ENCODE measurements around the gene RAB21. TPM values are rescaled to one million over a fixed set of nuclear protein-coding genes. Genes with fewer than 3 reads are reported as not detected.

The RAB21 gene
- total RNA-seq, 1 experiment from 2014 or later: 115 TPM

GRCh38 chr12:71840231-71840847 lies 85.7 kb downstream of the RAB21 start:
- peak overlapping the region; percentile 91 for H3K4me3 Mint-ChIP-seq (ENCODE audit: low read depth, unreplicated experiment)
- intact Hi-C loops (cut with micrococcal nuclease; ENCODE audit: unreplicated experiment): no loop called here

DNA sequence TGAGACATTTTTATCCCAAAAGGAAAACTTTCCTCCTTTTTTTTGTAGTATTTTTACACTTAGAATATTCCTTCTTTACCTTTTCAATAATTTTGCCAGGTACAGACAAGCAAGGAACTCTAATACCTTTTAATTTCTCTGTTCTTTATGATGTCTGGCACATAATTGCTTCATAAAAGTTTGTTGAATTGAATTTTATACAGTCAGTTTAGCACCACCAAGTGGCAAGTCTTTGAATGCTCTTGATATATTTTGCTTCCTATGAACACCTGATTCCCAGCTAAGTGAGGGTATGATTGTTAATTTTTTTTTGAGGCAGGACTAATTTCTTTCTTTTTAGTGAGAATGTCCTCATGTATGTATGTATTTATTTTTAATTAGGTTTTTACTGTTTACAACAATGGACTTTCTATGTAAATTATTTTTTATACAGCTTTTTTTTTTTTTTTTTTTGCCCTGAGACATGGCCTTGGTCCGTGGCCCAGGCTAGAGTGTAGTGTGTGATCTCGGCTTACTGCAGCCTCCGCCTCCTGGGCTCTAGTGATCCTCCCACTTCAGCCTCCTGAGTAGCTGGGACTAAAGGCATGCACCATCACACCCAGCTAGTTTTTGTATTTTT lies 91.8 kb downstream of the RAB21 start:
- Mint-ChIP-seq H3K9me3 (ENCODE audit: low read depth, unreplicated experiment) (peaks cover 3% of the 10 kb centered on the region), H3K4me1 (ENCODE audit: low read depth, unreplicated experiment) (no peaks in the 10 kb centered on the region), H3K36me3 (ENCODE audit: insufficient read depth, unreplicated experiment) (peaks cover 35% of the 10 kb centered on the region), H3K27me3 (ENCODE audit: unreplicated experiment) (no peaks in the 10 kb centered on the region), H3K27ac (ENCODE audit: unreplicated experiment) (peak overlapping the region; percentile 37), H3K4me3 (ENCODE audit: low read depth, unreplicated experiment) (no peak overlapping the region)
- TF ChIP-seq CTCF (IDR thresholded peaks at IDR 0.05; ENCODE audit: unreplicated experiment): peak; percentile 34
- CTCF ChIA-PET: interaction anchor here (0.5 to 3.4 kb wide), 16 partner anchors 8 to 1628 kb away, joined by 3 to 31 read pairs (median 4); no protein-coding TSS in a partner anchor
- intact Hi-C loops (cut with micrococcal nuclease; ENCODE audit: unreplicated experiment): loop anchor here (1.0 to 5.0 kb wide), 2 partner anchors 49 to 66 kb away; no protein-coding TSS in a partner anchor
- DNase-seq: peak; percentile 26
- no TSS peak for BruUV-seq (replicated peaks)

More at GRCh38 chr12:71840231-71840847, 85.7 kb downstream of the RAB21 start:
- DNase-seq: peak; percentile 19
- peak overlapping the region; percentile 99 for H3K27ac Mint-ChIP-seq (ENCODE audit: unreplicated experiment)
- BruUV-seq (replicated peaks): TSS peak; percentile 34
- CTCF ChIA-PET: interaction anchor here (0.9 to 1.1 kb wide), 2 partner anchors 60 to 176 kb away, joined by 3 to 6 read pairs; partner anchors contain the start of gene THAP2
- H3K9me3 Mint-ChIP-seq (ENCODE audit: low read depth, unreplicated experiment): no peaks in the 10 kb centered on the region
- no peak for TF ChIP-seq CTCF (IDR thresholded peaks at IDR 0.05; ENCODE audit: unreplicated experiment)
- peaks cover 50% of the 10 kb centered on the region for H3K36me3 Mint-ChIP-seq (ENCODE audit: insufficient read depth, unreplicated experiment)
- H3K4me1 Mint-ChIP-seq (ENCODE audit: low read depth, unreplicated experiment): peaks cover 33% of the 10 kb centered on the region
- no peaks in the 10 kb centered on the region for H3K27me3 Mint-ChIP-seq (ENCODE audit: unreplicated experiment)

GRCh38 chr12:71848212-71848611 lies 93.5 kb downstream of the RAB21 start:
- intact Hi-C loops (cut with micrococcal nuclease; ENCODE audit: unreplicated experiment): loop anchor here (5.0 kb wide), 1 partner anchor 51 kb away; no protein-coding TSS in a partner anchor
- Mint-ChIP-seq H3K4me3 (ENCODE audit: low read depth, unreplicated experiment) (no peak overlapping the region), H3K4me1 (ENCODE audit: low read depth, unreplicated experiment) (peaks cover 9% of the 10 kb centered on the region), H3K9me3 (ENCODE audit: low read depth, unreplicated experiment) (peaks cover 8% of the 10 kb centered on the region), H3K27ac (ENCODE audit: unreplicated experiment) (no peak overlapping the region), H3K27me3 (ENCODE audit: unreplicated experiment) (no peaks in the 10 kb centered on the region), H3K36me3 (ENCODE audit: insufficient read depth, unreplicated experiment) (peaks cover 28% of the 10 kb centered on the region)
- CTCF ChIA-PET: interaction anchor here (3.4 kb wide), 1 partner anchor 68 kb away, joined by 31 read pairs; no protein-coding TSS in a partner anchor
- no TSS peak for BruUV-seq (replicated peaks)
- no peak for DNase-seq
- TF ChIP-seq CTCF (IDR thresholded peaks at IDR 0.05; ENCODE audit: unreplicated experiment): no peak

GRCh38 chr12:71849109-71849851 lies 94.6 kb downstream of the RAB21 start:
- Mint-ChIP-seq H3K27me3 (ENCODE audit: unreplicated experiment) (no peaks in the 10 kb centered on the region), H3K4me1 (ENCODE audit: low read depth, unreplicated experiment) (peaks cover 10% of the 10 kb centered on the region), H3K36me3 (ENCODE audit: insufficient read depth, unreplicated experiment) (peaks cover 28% of the 10 kb centered on the region), H3K27ac (ENCODE audit: unreplicated experiment) (no peak overlapping the region), H3K9me3 (ENCODE audit: low read depth, unreplicated experiment) (peaks cover 10% of the 10 kb centered on the region), H3K4me3 (ENCODE audit: low read depth, unreplicated experiment) (no peak overlapping the region)
- intact Hi-C loops (cut with micrococcal nuclease; ENCODE audit: unreplicated experiment): loop anchor here (5.0 kb wide), 1 partner anchor 52 kb away; no protein-coding TSS in a partner anchor
- no peak for DNase-seq
- BruUV-seq (replicated peaks): no TSS peak
- CTCF ChIA-PET: interaction anchor here (1.3 kb wide), 1 partner anchor 69 kb away, joined by 3 read pairs; no protein-coding TSS in a partner anchor
- no peak for TF ChIP-seq CTCF (IDR thresholded peaks at IDR 0.05; ENCODE audit: unreplicated experiment)

Measured in Calu3 (cell line).